Adrenal gland (tissue), 12 donors: ENCODE measurements around the gene CCDC33. TPM values are rescaled to one million over a fixed set of nuclear protein-coding genes. Genes with fewer than 3 reads are reported as not detected.

Source experiments
- DNase-seq, 7 donors: peaks; one replicate each; pipeline ENCODE4 v3.0.0-alpha.2; 2019 to 2020
- H3K27ac ChIP-seq, 5 donors: fragments of 200-600 bp; sonication (generic) in 4 of 5; 1 replicate in 3 of 5; 2 replicates in 2 of 5; pipeline versions ENCODE4 v1.5.1 to v1.8.0; 2016 to 2020; ENCODE audit warnings: mild to moderate bottlenecking in 1 of 5
- H3K27me3 ChIP-seq: fragments of 200-600 bp; 2 replicates; pipeline ENCODE4 v1.8.0; 2021
- H3K36me3 ChIP-seq, 2 donors: fragments of 200-600 bp; replicated peaks in 1 of 2; 1 replicate in 1 of 2; 2 replicates in 1 of 2; pipeline versions ENCODE4 v1.5.1 to v1.8.0; 2018 to 2022
- H3K4me1 ChIP-seq, 2 donors: fragments of 200-600 bp; replicated peaks in 1 of 2; 1 replicate in 1 of 2; 2 replicates in 1 of 2; pipeline versions ENCODE4 v1.5.1 to v1.8.0; 2018 to 2021
- H3K4me3 ChIP-seq, 4 donors: fragments of 200-600 bp; sonication (generic) in 3 of 4; one replicate each; pipeline ENCODE4 v1.5.1; 2016 to 2018
- H3K9me3 ChIP-seq, 3 donors: fragments of 200-600 bp; sonication (generic) in 1 of 3; replicated peaks in 1 of 3; 1 replicate in 2 of 3; 2 replicates in 1 of 3; pipeline versions ENCODE4 v1.5.1 to v1.8.0; 2016 to 2021
- CTCF ChIP-seq, 6 experiments: fragments of 450-650 bp in 4 of 6; fragments of 200-600 bp in 2 of 6; sonication (generic) in 1 of 6; IDR thresholded peaks; 1 replicate in 5 of 6; 2 replicates in 1 of 6; pipeline versions ENCODE4 v1.5.1 to v1.8.0; 2016 to 2021; ENCODE audit warnings: antibody characterized with exemption in 6 of 6, mild to moderate bottlenecking in 2 of 6, moderate library complexity in 1 of 6
- POLR2A ChIP-seq, 2 donors: fragments of 450-650 bp; IDR thresholded peaks; one replicate each; pipeline ENCODE4 v1.6.1; 2017; ENCODE audit warnings: antibody characterized with exemption in 2 of 2, mild to moderate bottlenecking in 2 of 2, moderate library complexity in 1 of 2
- WGBS, 4 donors: extraction: QIAGEN DNeasy Blood & Tissue Kit in 2 of 4; methylation state at CpG; one replicate each; pipeline versions ENCODE4 v1.1.5 to v1.1.7; 2013 to 2017; 5-methylcytosine and 5-hydroxymethylcytosine counted together
- intact Hi-C, 2 donors: fragments of 100-400 bp; cut with DNase I; formaldehyde crosslinking; loops; one replicate each; pipeline versions ENCODE4 v1.14.1 to v1.15.0; 2022 to 2023
- polyA plus RNA-seq, 3 donors: library from polyadenylated mRNA; stranded (reverse); fragments of 200-250 nt in 2 of 3; fragments of 350-450 nt in 1 of 3; fragmentation: Illumina TruSeq in 1 of 3; extraction: RNeasy Lipid Tissue Mini Kit (QIAGEN cat#74804) in 1 of 3; gene quantifications; one replicate each; pipeline ENCODE4 v1.2.3, GENCODE V29; 2013 to 2014
- total RNA-seq, 9 donors: library from RNA; depleted of rRNA in 4 of 9; stranded (reverse); fragments of >200 nt in 4 of 9; fragments of 120-200 nt in 1 of 9; fragmentation: NEBNext Ultra II Directional in 1 of 9; extraction: Animal tissue kit (Norgen Biotek cat#: 25700) in 1 of 9; gene quantifications; one replicate each; pipeline versions ENCODE4 v1.1.0 to v1.2.4, GENCODE V29; 2013 to 2023
- donor health status: healthy with polysubstance abuse.
- donor health status: Bipolar disorder and iron deficiency.
- donor health status: DM: yes; HTN: yes; CAD: no.
- donor health status: DM: no; HTN: no; CAD: no.
- donor health status: DM: no; HTN: no; CAD: no.
- donor health status: DM: yes; HTN: yes; CAD: no.

CCDC33 gene
- total and polyA plus RNA-seq, 12 donors: 0.11 to 1.1 (median 0.30) TPM; not detected in 3

- no peak for DNase-seq
- no peaks in the 10 kb centered on the region for H3K9me3 ChIP-seq
- H3K36me3 ChIP-seq: no peaks in the 10 kb centered on the region
- intact Hi-C loops: no loop called here
- TF ChIP-seq CTCF (IDR thresholded peaks at IDR 0.05): no peak
- TF ChIP-seq POLR2A (IDR thresholded peaks at IDR 0.05): no peak
- H3K4me1 ChIP-seq: no peaks in the 10 kb centered on the region
- H3K4me3 ChIP-seq: no peak overlapping the region
- no peak overlapping the region for H3K27ac ChIP-seq
- WGBS, 4 donors: 64 to 87% (median 71%) methylated on average over 7 of the region's 7 CpGs
- H3K27me3 ChIP-seq: no peaks in the 10 kb centered on the region
Observed at GRCh38 chr15:74213858-74214284, 22.3 kb upstream of the CCDC33 start.

GRCh38 chr15:74214324-74215021 lies 21.7 kb upstream of the CCDC33 start:
- no peak for DNase-seq
- Histone ChIP-seq H3K27me3 (no peaks in the 10 kb centered on the region), H3K4me1 (no peaks in the 10 kb centered on the region), H3K4me3 (no peak overlapping the region), H3K9me3 (no peaks in the 10 kb centered on the region), H3K27ac (no peak overlapping the region), H3K36me3 (no peaks in the 10 kb centered on the region)
- 74 to 82% (median 78%) methylated on average over 6 of the region's 6 CpGs for WGBS, 4 donors
- intact Hi-C loops: no loop called here
- TF ChIP-seq CTCF (IDR thresholded peaks at IDR 0.05): no peak
- no peak for TF ChIP-seq POLR2A (IDR thresholded peaks at IDR 0.05)

GRCh38 chr15:74215958-74216357 lies 20.2 kb upstream of the CCDC33 start:
- no peak for DNase-seq
- Histone ChIP-seq H3K36me3 (no peaks in the 10 kb centered on the region), H3K27me3 (no peaks in the 10 kb centered on the region), H3K27ac (no peak overlapping the region), H3K4me3 (no peak overlapping the region), H3K9me3 (no peaks in the 10 kb centered on the region), H3K4me1 (no peaks in the 10 kb centered on the region)
- WGBS, 4 donors: 86 to 92% (median 89%) methylated on average over 8 of the region's 8 CpGs
- TF ChIP-seq CTCF (IDR thresholded peaks at IDR 0.05): no peak
- no peak for TF ChIP-seq POLR2A (IDR thresholded peaks at IDR 0.05)
- intact Hi-C loops: no loop called here

GRCh38 chr15:74216949-74217348 lies 19.2 kb upstream of the CCDC33 start:
- Histone ChIP-seq H3K36me3 (no peaks in the 10 kb centered on the region), H3K4me1 (no peaks in the 10 kb centered on the region), H3K27ac (no peak overlapping the region), H3K27me3 (no peaks in the 10 kb centered on the region), H3K4me3 (no peak overlapping the region), H3K9me3 (no peaks in the 10 kb centered on the region)
- TF ChIP-seq CTCF (IDR thresholded peaks at IDR 0.05): no peak
- TF ChIP-seq POLR2A (IDR thresholded peaks at IDR 0.05): no peak
- intact Hi-C loops: no loop called here
- DNase-seq: no peak
- WGBS, 4 donors: 77 to 84% (median 83%) methylated on average over 2 to 3 of the region's 3 CpGs
